H1 (cell line): ENCODE data around the gene ZNF212. TPM values are rescaled to one million over a fixed set of nuclear protein-coding genes. Genes with fewer than 3 reads are reported as not detected.

Source experiments
- ASH2L ChIP-seq: fragments of 200-600, 300-600 bp; sonication (generic); IDR thresholded peaks from one replicate; pipeline ENCODE4 v1.7.1; 2017; ENCODE audit warnings: low read length
- CHD2 ChIP-seq: IDR thresholded peaks from 2 replicates; pipeline ENCODE4 v1.6.1; 2012; ENCODE audit warnings: low read length, improper control_type of control experiment
- CTCF ChIP-seq, 3 experiments: IDR thresholded peaks; 1 replicate in 2 of 3; 2 replicates in 1 of 3; pipeline versions ENCODE4 v1.5.1 to v1.6.1; 2011; ENCODE audit warnings: low read length in 3 of 3, mild to moderate bottlenecking in 3 of 3, inconsistent platforms in 2 of 3, low read depth in 1 of 3, moderate library complexity in 1 of 3; ENCODE audit not compliant: insufficient read depth in 1 of 3; ENCODE audit errors: control extremely low read depth in 1 of 3
- EGR1 ChIP-seq: IDR thresholded peaks from 2 replicates; pipeline ENCODE4 v1.6.1; 2011; ENCODE audit warnings: low read depth, low read length, borderline replicate concordance
- EP300 ChIP-seq, 2 experiments: IDR thresholded peaks; 1 replicate in 1 of 2; 2 replicates in 1 of 2; pipeline ENCODE4 v1.6.1; 2011 to 2012; ENCODE audit warnings: low read depth in 2 of 2, low read length in 2 of 2, mild to moderate bottlenecking in 2 of 2, borderline replicate concordance in 1 of 2, inconsistent platforms in 1 of 2, moderate library complexity in 1 of 2
- KDM1A ChIP-seq: fragments of 200-600, 300-600 bp; sonication (generic); IDR thresholded peaks from 2 replicates; pipeline ENCODE4 v1.7.1; 2016; ENCODE audit warnings: mild to moderate bottlenecking, low read length, borderline replicate concordance
- KDM5A ChIP-seq: fragments of 200-600 bp; IDR thresholded peaks from 2 replicates; pipeline ENCODE4 v1.7.1; 2012; ENCODE audit warnings: mild to moderate bottlenecking, low read length, inconsistent platforms, mixed read lengths
- SIX5 ChIP-seq: IDR thresholded peaks from 2 replicates; pipeline ENCODE4 v1.6.1; 2011; ENCODE audit warnings: mild to moderate bottlenecking, low read depth, low read length
- SP4 ChIP-seq: IDR thresholded peaks from 2 replicates; pipeline ENCODE4 v1.6.1; 2012; ENCODE audit warnings: low read length, inconsistent platforms
- SUZ12 ChIP-seq: fragments of 200-600 bp; sonication (generic); IDR thresholded peaks from 2 replicates; pipeline ENCODE4 v1.6.1; 2012; ENCODE audit warnings: mild to moderate bottlenecking, inconsistent platforms, low read length, moderate library complexity, mixed read lengths
- USF2 ChIP-seq: IDR thresholded peaks from 2 replicates; pipeline ENCODE4 v1.6.1; 2011; ENCODE audit warnings: low read length, improper control_type of control experiment
- polyA plus RNA-seq, 7 experiments: library from polyadenylated mRNA; depleted of rRNA in 3 of 7; stranded (reverse) in 5 of 7; unstranded in 2 of 7; fragments of >200 nt in 5 of 7; fragments of 200-250 nt in 2 of 7; gene quantifications; 1 replicate in 5 of 7; 2 replicates in 1 of 7; 4 replicates in 1 of 7; pipeline versions ENCODE4 v1.2.1 to v1.2.3, GENCODE V29; 2011 to 2013; ENCODE audit warnings: missing spikeins in 2 of 7, mixed read lengths in 2 of 7
- total RNA-seq: library from RNA; stranded (reverse); fragmentation: NEBNext Ultra II Directional; extraction: Animal tissue kit (Norgen Biotek cat#: 25700); gene quantifications from 2 replicates; pipeline ENCODE4 v1.2.1, GENCODE V29; 2021

Gene ZNF212
- total and polyA plus RNA-seq, 2 of the 8 experiments (the other 6 are each of a cell fraction or from before 2014, with no cell fraction given), result 6.7 to 19.3 TPM

GRCh38 chr7:149279111-149279743, 39.8 kb downstream of the ZNF212 start (continued):
- TF ChIP-seq CTCF (IDR thresholded peaks at IDR 0.05; ENCODE audit: control extremely low read depth in 1 of 3, insufficient read depth in 1 of 3, low read depth in 1 of 3, low read length in 3 of 3) (no peak), USF2 (no peak), ASH2L (no peak), EP300 (IDR thresholded peaks at IDR 0.05; ENCODE audit: borderline replicate concordance in 1 of 2, low read depth in 2 of 2, low read length in 2 of 2) (no peak), CHD2 (no peak), KDM5A (no peak), EGR1 (no peak), SUZ12 (no peak), KDM1A (no peak), SIX5 (no peak), SP4 (no peak)
